ENCODE measurements around the gene CAPZB.

- TF ChIP-seq, protein P1, sequence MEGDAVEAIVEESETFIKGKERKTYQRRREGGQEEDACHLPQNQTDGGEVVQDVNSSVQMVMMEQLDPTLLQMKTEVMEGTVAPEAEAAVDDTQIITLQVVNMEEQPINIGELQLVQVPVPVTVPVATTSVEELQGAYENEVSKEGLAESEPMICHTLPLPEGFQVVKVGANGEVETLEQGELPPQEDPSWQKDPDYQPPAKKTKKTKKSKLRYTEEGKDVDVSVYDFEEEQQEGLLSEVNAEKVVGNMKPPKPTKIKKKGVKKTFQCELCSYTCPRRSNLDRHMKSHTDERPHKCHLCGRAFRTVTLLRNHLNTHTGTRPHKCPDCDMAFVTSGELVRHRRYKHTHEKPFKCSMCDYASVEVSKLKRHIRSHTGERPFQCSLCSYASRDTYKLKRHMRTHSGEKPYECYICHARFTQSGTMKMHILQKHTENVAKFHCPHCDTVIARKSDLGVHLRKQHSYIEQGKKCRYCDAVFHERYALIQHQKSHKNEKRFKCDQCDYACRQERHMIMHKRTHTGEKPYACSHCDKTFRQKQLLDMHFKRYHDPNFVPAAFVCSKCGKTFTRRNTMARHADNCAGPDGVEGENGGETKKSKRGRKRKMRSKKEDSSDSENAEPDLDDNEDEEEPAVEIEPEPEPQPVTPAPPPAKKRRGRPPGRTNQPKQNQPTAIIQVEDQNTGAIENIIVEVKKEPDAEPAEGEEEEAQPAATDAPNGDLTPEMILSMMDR (conservative IDR thresholded peaks at IDR 0.05 in 1 of 2, IDR thresholded peaks at IDR 0.05 in 1 of 2; ENCODE audit: extremely low read depth in 1 of 2, insufficient read depth in 1 of 2, low read depth in 1 of 2, low read length in 2 of 2), result no peak
- TF ChIP-seq EZH2 (IDR thresholded peaks at IDR 0.05; ENCODE audit: borderline replicate concordance, low read length), result no peak
Observed at GRCh38 chr1:19517017-19517416, 31.7 kb upstream of the CAPZB start.

Data from mammary epithelial cell (primary cell).